ENCODE data around the gene AGXT2. TPM values are rescaled to one million over a fixed set of nuclear protein-coding genes. Genes with fewer than 3 reads are reported as not detected.

The AGXT2 gene
- total and polyA plus RNA-seq, 2 donors (not counting 3 experiments of a cell fraction or from before 2014, with no cell fraction given), result not detected

GRCh38 chr5:35012365-35012764 is 35.4 kb downstream of the AGXT2 start:
- Histone ChIP-seq H3K79me2 (ENCODE audit: control insufficient read depth, insufficient read depth, low read length) (no peaks in the 10 kb centered on the region), H4K20me1 (replicated peaks; ENCODE audit: control insufficient read depth, extremely low read depth, insufficient read depth, low read length) (no peaks in the 10 kb centered on the region), H3K27ac (ENCODE audit: insufficient read depth, low read depth, low read length) (no peak overlapping the region), H3K9ac (replicated peaks; ENCODE audit: extremely low read depth, insufficient read depth, low read length) (no peak overlapping the region), H3K4me3 (replicated peaks in 1 of 3; ENCODE audit: insufficient read depth in 1 of 3, low read depth in 1 of 3, low read length in 3 of 3) (no peak overlapping the region), H3K4me2 (ENCODE audit: insufficient read depth, low read length) (no peak overlapping the region), H3K4me1 (ENCODE audit: control insufficient read depth, extremely low read depth, insufficient read depth, low read length) (no peaks in the 10 kb centered on the region), H3K9me3 (replicated peaks; ENCODE audit: control insufficient read depth, insufficient read depth, low read length) (no peaks in the 10 kb centered on the region), H2AFZ (ENCODE audit: low read depth, low read length) (no peak overlapping the region), H3K9me1 (replicated peaks; ENCODE audit: control insufficient read depth, extremely low read depth, insufficient read depth, low read length) (no peaks in the 10 kb centered on the region), H3K36me3 (ENCODE audit: control insufficient read depth in 2 of 2, extremely low read depth in 1 of 2, insufficient read depth in 2 of 2, low read length in 2 of 2) (no peaks in the 10 kb centered on the region), H3K27me3 (ENCODE audit: control insufficient read depth in 2 of 2, insufficient read depth in 2 of 2, low read length in 2 of 2) (peaks cover 0 to 3% of the 10 kb centered on the region in 2 experiments)
- intact Hi-C loops (cut with micrococcal nuclease) (no loop called here), dilution Hi-C loops (cut with MboI; ENCODE audit: extremely low pct_ligation_motif_present, low sequenced_read_pairs) (no loop called here)
- DNase-seq (ENCODE audit: low read depth, low spot score) (no peak), FAIRE-seq (no peak)
- TF ChIP-seq POLR2AphosphoS5 (IDR thresholded peaks at IDR 0.05; ENCODE audit: insufficient read depth, low read depth, low read length) (no peak), JUN (IDR thresholded peaks at IDR 0.05; ENCODE audit: borderline replicate concordance, insufficient read depth, insufficient read length, low read depth) (no peak), CTCF (IDR thresholded peaks at IDR 0.05; ENCODE audit: extremely low read depth in 1 of 2, insufficient read depth in 1 of 2, low read depth in 1 of 2, low read length in 2 of 2) (no peak), MAX (IDR thresholded peaks at IDR 0.05; ENCODE audit: insufficient read depth, insufficient read length) (no peak), MYC (IDR thresholded peaks at IDR 0.05; ENCODE audit: low read depth, low read length) (no peak), EZH2 (IDR thresholded peaks at IDR 0.05; ENCODE audit: borderline replicate concordance, low read depth, low read length, severe bottlenecking) (no peak), GATA2 (IDR thresholded peaks at IDR 0.05; ENCODE audit: insufficient read depth, insufficient read length, low read depth, low read length) (no peak)
- CTCF ChIA-PET, result interaction anchor here (2.2 kb wide), 1 partner anchor 9 kb away, joined by 8 read pairs; no protein-coding TSS in a partner anchor
- POLR2A ChIA-PET, result no interaction called here
- BruUV-seq (replicated peaks), result no TSS peak

Measured in endothelial cell of umbilical vein (primary cell).